KOPT-K1 (cell line): ENCODE measurements around the gene ELP2.
A peak's percentile ranks its signal among the peaks of the same experiment; 100 is the strongest.
"Not testable (repeated sequence)": the region's sequence is repeated elsewhere in the genome, so short reads cannot be mapped to it uniquely, and the experiment has no call there.

ENCODE experiments used
- H3K27ac ChIP-seq: fragments of 200-600 bp; sonication (generic); 2 replicates; pipeline ENCODE4 v1.5.1; 2016; ENCODE audit warnings: antibody characterized with exemption, mild to moderate bottlenecking, low read depth, low read length; ENCODE audit not compliant: poor library complexity, severe bottlenecking
- H3K36me3 ChIP-seq: fragments of 200-600 bp; sonication (generic); 2 replicates; pipeline ENCODE4 v1.5.1; 2017; ENCODE audit warnings: antibody characterized with exemption, mild to moderate bottlenecking, low read length, moderate library complexity; ENCODE audit not compliant: insufficient read depth
- H3K9me3 ChIP-seq: fragments of 200-600 bp; sonication (generic); 2 replicates; pipeline ENCODE4 v1.5.1; 2017; ENCODE audit warnings: antibody characterized with exemption, low read length, mild to moderate bottlenecking; ENCODE audit not compliant: insufficient read depth, poor library complexity, severe bottlenecking

ELP2 gene

GRCh38 chr18:36108601-36109000 is 21.1 kb upstream of the ELP2 start:
- Histone ChIP-seq H3K36me3 (peaks cover 56% of the 10 kb centered on the region), H3K9me3 (no peaks in the 10 kb centered on the region), H3K27ac (no peak overlapping the region)

- H3K27ac ChIP-seq = no peak overlapping the region
- no peaks in the 10 kb centered on the region for H3K9me3 ChIP-seq
- H3K36me3 ChIP-seq = peaks cover 66% of the 10 kb centered on the region
These were observed 20.0 kb upstream of the ELP2 start for GRCh38 chr18:36109737-36110136.

- H3K9me3 ChIP-seq = no peaks in the 10 kb centered on the region
- peaks cover 89% of the 10 kb centered on the region for H3K36me3 ChIP-seq
- H3K27ac ChIP-seq = no peak overlapping the region
These were observed 17.4 kb upstream of the ELP2 start for GRCh38 chr18:36112302-36112701.

GRCh38 chr18:36114251-36114650 is 15.4 kb upstream of the ELP2 start:
- Histone ChIP-seq H3K27ac (no peak overlapping the region), H3K36me3 (peaks cover 90% of the 10 kb centered on the region), H3K9me3 (no peaks in the 10 kb centered on the region)

- no peaks in the 10 kb centered on the region for H3K9me3 ChIP-seq
- no peak overlapping the region for H3K27ac ChIP-seq
- peaks cover 86% of the 10 kb centered on the region for H3K36me3 ChIP-seq
These were observed 15.0 kb upstream of the ELP2 start for GRCh38 chr18:36114738-36115137.

GRCh38 chr18:36116771-36117170 is 12.9 kb upstream of the ELP2 start:
- H3K36me3 ChIP-seq = peaks cover 88% of the 10 kb centered on the region
- H3K9me3 ChIP-seq, H3K27ac ChIP-seq: not testable (repeated sequence)

GRCh38 chr18:36120297-36120696 is 9.4 kb upstream of the ELP2 start:
- Histone ChIP-seq H3K27ac (no peak overlapping the region), H3K36me3 (peaks cover 91% of the 10 kb centered on the region), H3K9me3 (no peaks in the 10 kb centered on the region)

- no peaks in the 10 kb centered on the region for H3K9me3 ChIP-seq
- H3K27ac ChIP-seq = no peak overlapping the region
- H3K36me3 ChIP-seq = peaks cover 64% of the 10 kb centered on the region
These were observed 4.9 kb upstream of the ELP2 start for GRCh38 chr18:36124841-36125240.

GRCh38 chr18:36126668-36127067 is 3.0 kb upstream of the ELP2 start:
- Histone ChIP-seq H3K27ac (no peak overlapping the region), H3K9me3 (no peaks in the 10 kb centered on the region), H3K36me3 (peaks cover 48% of the 10 kb centered on the region)

- peaks cover 40% of the 10 kb centered on the region for H3K36me3 ChIP-seq
- no peaks in the 10 kb centered on the region for H3K9me3 ChIP-seq
- H3K27ac ChIP-seq = peak overlapping the region; percentile 97
These were observed 1.7 kb upstream of the ELP2 start for GRCh38 chr18:36127836-36128529.

- Histone ChIP-seq H3K36me3 (peaks cover 38% of the 10 kb centered on the region), H3K27ac (peak overlapping the region; percentile 97), H3K9me3 (no peaks in the 10 kb centered on the region)
These were observed 1.2 kb upstream of the ELP2 start for GRCh38 chr18:36128530-36128870.

GRCh38 chr18:36128907-36129299 is 796 bp upstream of the ELP2 start:
- H3K9me3 ChIP-seq = no peaks in the 10 kb centered on the region

GRCh38 chr18:36130039-36130831 is 536 bp downstream of the ELP2 start:
- H3K36me3 ChIP-seq = peaks cover 37% of the 10 kb centered on the region
- H3K27ac ChIP-seq = peak overlapping the region; percentile 97
- H3K9me3 ChIP-seq = no peaks in the 10 kb centered on the region

More at GRCh38 chr18:36128907-36129299, 796 bp upstream of the ELP2 start:
- Histone ChIP-seq H3K36me3 (peaks cover 37% of the 10 kb centered on the region), H3K27ac (peak overlapping the region; percentile 97)

- H3K36me3 ChIP-seq = peaks cover 34% of the 10 kb centered on the region
- peak overlapping the region; percentile 97 for H3K27ac ChIP-seq
- H3K9me3 ChIP-seq = no peaks in the 10 kb centered on the region
These were observed 1.4 kb downstream of the ELP2 start for GRCh38 chr18:36130883-36131653.
